HEK293 (cell line): ENCODE data around the gene CGB2.
"Not testable (repeated sequence)": the region's sequence is repeated elsewhere in the genome, so short reads cannot be mapped to it uniquely, and the experiment has no call there.

Experiments
- REST ChIP-seq: fragments of 450-650 bp; formaldehyde crosslinking; IDR thresholded peaks from 2 replicates; pipeline ENCODE4 v1.5.1; 2016; ENCODE audit warnings: missing biosample characterization, missing genetic modification characterization
- SP7 ChIP-seq: fragments of 450-650 bp; formaldehyde crosslinking; IDR thresholded peaks from 2 replicates; pipeline ENCODE4 v1.5.1; 2016; ENCODE audit warnings: missing biosample characterization, missing genetic modification characterization

GRCh38 chr19:49074869-49075268 lies 43.2 kb downstream of the CGB2 start:
- TF ChIP-seq REST (tag by site-specific recombination); SP7: not testable (repeated sequence)
